Keratinocyte (primary cell): ENCODE results near the gene KCNQ4. TPM values are rescaled to one million over a fixed set of nuclear protein-coding genes. Genes with fewer than 3 reads are reported as not detected.

Experiments
- DNase-seq: peaks from one replicate; pipeline ENCODE4 v3.0.0-alpha.2; 2011; ENCODE audit warnings: low read depth, missing footprints, low spot score
- FAIRE-seq: peaks from 2 replicates; lab custom pipeline; 2011; peaks lifted over from hg19 to GRCh38; lab: Jason Lieb, UNC
- H2AFZ ChIP-seq: 2 replicates; pipeline ENCODE4 v1.6.0; 2012; ENCODE audit warnings: low read length, control low read depth, inconsistent platforms; ENCODE audit not compliant: control insufficient read depth
- H3K27ac ChIP-seq: 2 replicates; pipeline ENCODE4 v1.5.1; 2011; ENCODE audit warnings: low read length; ENCODE audit not compliant: control insufficient read depth, insufficient read depth
- H3K27me3 ChIP-seq: 3 replicates; pipeline ENCODE4 v1.6.0; 2011; ENCODE audit warnings: low read length; ENCODE audit not compliant: control insufficient read depth, insufficient read depth; ENCODE audit errors: extremely low read depth
- H3K36me3 ChIP-seq, 2 experiments: 2 replicates in 1 of 2; 3 replicates in 1 of 2; pipeline ENCODE4 v1.5.1; 2011; ENCODE audit warnings: low read length in 2 of 2, mild to moderate bottlenecking in 1 of 2; ENCODE audit not compliant: control insufficient read depth in 2 of 2, insufficient read depth in 2 of 2; ENCODE audit errors: extremely low read depth in 1 of 2
- H3K4me1 ChIP-seq: 3 replicates; pipeline ENCODE4 v1.5.1; 2011; ENCODE audit warnings: low read length; ENCODE audit not compliant: control insufficient read depth, insufficient read depth; ENCODE audit errors: extremely low read depth
- H3K4me2 ChIP-seq: 3 replicates; pipeline ENCODE4 v1.6.0; 2011; ENCODE audit warnings: low read depth, low read length; ENCODE audit not compliant: control insufficient read depth, insufficient read depth; ENCODE audit errors: extremely low read depth
- H3K4me3 ChIP-seq, 3 experiments: fragments of 200-600 bp in 1 of 3; sonication (generic) in 1 of 3; 2 replicates in 2 of 3; 3 replicates in 1 of 3; pipeline ENCODE4 v1.5.1; 2011 to 2016; ENCODE audit warnings: low read length in 3 of 3, mild to moderate bottlenecking in 3 of 3, control low read depth in 2 of 3, inconsistent platforms in 1 of 3, low read depth in 1 of 3, mixed read lengths in 1 of 3, mixed run types in 1 of 3, moderate library complexity in 1 of 3; ENCODE audit not compliant: control insufficient read depth in 2 of 3, insufficient read depth in 2 of 3; ENCODE audit errors: extremely low read depth in 1 of 3
- H3K79me2 ChIP-seq: 2 replicates; pipeline ENCODE4 v1.6.0; 2012; ENCODE audit warnings: low read length; ENCODE audit not compliant: control insufficient read depth, insufficient read depth
- H3K9ac ChIP-seq: 3 replicates; pipeline ENCODE4 v1.6.0; 2011; ENCODE audit warnings: low read length; ENCODE audit not compliant: control insufficient read depth, insufficient read depth; ENCODE audit errors: extremely low read depth
- H3K9me1 ChIP-seq: 3 replicates; pipeline ENCODE4 v1.6.0; 2011; ENCODE audit warnings: low read length; ENCODE audit not compliant: control insufficient read depth, insufficient read depth; ENCODE audit errors: extremely low read depth
- H3K9me3 ChIP-seq: 2 replicates; pipeline ENCODE4 v1.5.1; 2012; ENCODE audit warnings: low read depth, low read length; ENCODE audit not compliant: control insufficient read depth
- H4K20me1 ChIP-seq: 3 replicates; pipeline ENCODE4 v1.6.0; 2011; ENCODE audit warnings: low read length; ENCODE audit not compliant: control insufficient read depth, insufficient read depth; ENCODE audit errors: extremely low read depth
- EZH2 ChIP-seq: IDR thresholded peaks from one replicate; pipeline ENCODE4 v1.6.1; 2012; ENCODE audit warnings: inconsistent platforms, mild to moderate bottlenecking, low read length, moderate library complexity
- dilution Hi-C: fragments of 300-500 bp; cut with MboI; formaldehyde crosslinking; loops from one replicate; pipeline ENCODE4 v1.7.0; 2020; ENCODE audit warnings: low sequenced_read_pairs; ENCODE audit not compliant: extremely low pct_ligation_motif_present
- polyA plus RNA-seq, 5 experiments: library from polyadenylated mRNA; depleted of rRNA in 3 of 5; stranded (reverse) in 3 of 5; stranded (forward) in 1 of 5; unstranded in 1 of 5; fragments of >200 nt; gene quantifications; 1 replicate in 1 of 5; 2 replicates in 3 of 5; 3 replicates in 1 of 5; pipeline versions ENCODE4 v1.2.1 to v1.2.3, GENCODE V29; 2011 to 2012; ENCODE audit warnings: missing spikeins in 2 of 5, low read depth in 1 of 5, low replicate concordance in 1 of 5
- TF ChIP-seq, protein P1 (sequence below), 3 experiments: IDR thresholded peaks in 1 of 3; conservative IDR thresholded peaks in 1 of 3; optimal IDR thresholded peaks in 1 of 3; 2 replicates in 2 of 3; 3 replicates in 1 of 3; pipeline versions ENCODE3 to v1.5.1; 2011; ENCODE audit warnings: low read length in 3 of 3, mild to moderate bottlenecking in 3 of 3, moderate library complexity in 2 of 3, control low read depth in 1 of 3, inconsistent platforms in 1 of 3; ENCODE audit not compliant: insufficient read depth in 2 of 3; ENCODE audit errors: extremely low read depth in 1 of 3

KCNQ4 gene
- polyA plus RNA-seq, 1 donor (not counting 4 experiments of a cell fraction or from before 2014, with no cell fraction given) = not detected

GRCh38 chr1:40836283-40836682 lies 52.7 kb downstream of the KCNQ4 start:
- H4K20me1 ChIP-seq = no peaks in the 10 kb centered on the region

DNA sequence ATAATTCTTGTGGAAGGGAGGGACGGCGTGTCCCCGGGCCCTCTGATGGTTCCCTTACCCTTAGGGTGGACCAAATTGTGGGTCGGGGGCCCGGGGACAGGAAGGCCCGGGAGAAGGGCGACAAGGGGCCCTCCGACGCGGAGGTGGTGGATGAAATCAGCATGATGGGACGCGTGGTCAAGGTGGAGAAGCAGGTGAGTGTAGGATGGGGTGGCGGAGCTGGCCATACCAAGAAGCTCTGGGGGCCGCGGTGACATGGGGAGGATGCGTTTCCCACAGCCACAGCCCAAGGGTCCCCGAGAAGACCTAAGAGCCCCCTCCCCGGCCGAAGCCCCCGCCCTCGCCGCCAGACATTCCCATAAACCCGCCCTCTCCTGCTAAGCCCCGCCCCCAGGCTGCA lies 54.0 kb downstream of the KCNQ4 start:
- Histone ChIP-seq H3K27ac (no peak overlapping the region), H3K4me3 (no peak overlapping the region), H4K20me1 (no peaks in the 10 kb centered on the region), H3K9me1 (no peaks in the 10 kb centered on the region), H3K9me3 (no peaks in the 10 kb centered on the region), H3K36me3 (no peaks in the 10 kb centered on the region), H3K79me2 (no peaks in the 10 kb centered on the region), H3K4me2 (no peak overlapping the region), H2AFZ (no peak overlapping the region), H3K27me3 (peaks cover 11% of the 10 kb centered on the region), H3K9ac (no peak overlapping the region), H3K4me1 (no peaks in the 10 kb centered on the region)
- no peak for TF ChIP-seq EZH2
- TF ChIP-seq, protein P1, sequence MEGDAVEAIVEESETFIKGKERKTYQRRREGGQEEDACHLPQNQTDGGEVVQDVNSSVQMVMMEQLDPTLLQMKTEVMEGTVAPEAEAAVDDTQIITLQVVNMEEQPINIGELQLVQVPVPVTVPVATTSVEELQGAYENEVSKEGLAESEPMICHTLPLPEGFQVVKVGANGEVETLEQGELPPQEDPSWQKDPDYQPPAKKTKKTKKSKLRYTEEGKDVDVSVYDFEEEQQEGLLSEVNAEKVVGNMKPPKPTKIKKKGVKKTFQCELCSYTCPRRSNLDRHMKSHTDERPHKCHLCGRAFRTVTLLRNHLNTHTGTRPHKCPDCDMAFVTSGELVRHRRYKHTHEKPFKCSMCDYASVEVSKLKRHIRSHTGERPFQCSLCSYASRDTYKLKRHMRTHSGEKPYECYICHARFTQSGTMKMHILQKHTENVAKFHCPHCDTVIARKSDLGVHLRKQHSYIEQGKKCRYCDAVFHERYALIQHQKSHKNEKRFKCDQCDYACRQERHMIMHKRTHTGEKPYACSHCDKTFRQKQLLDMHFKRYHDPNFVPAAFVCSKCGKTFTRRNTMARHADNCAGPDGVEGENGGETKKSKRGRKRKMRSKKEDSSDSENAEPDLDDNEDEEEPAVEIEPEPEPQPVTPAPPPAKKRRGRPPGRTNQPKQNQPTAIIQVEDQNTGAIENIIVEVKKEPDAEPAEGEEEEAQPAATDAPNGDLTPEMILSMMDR (optimal IDR thresholded peaks at IDR 0.05 in 1 of 3, IDR thresholded peaks at IDR 0.05 in 1 of 3, conservative IDR thresholded peaks at IDR 0.05 in 1 of 3; ENCODE audit: extremely low read depth in 1 of 3, insufficient read depth in 2 of 3, low read length in 3 of 3) = no peak
- FAIRE-seq (no peak), DNase-seq (no peak)
- dilution Hi-C loops = no loop called here

More at GRCh38 chr1:40836283-40836682, 52.7 kb downstream of the KCNQ4 start:
- Histone ChIP-seq H3K9me3 (no peaks in the 10 kb centered on the region), H3K4me3 (no peak overlapping the region), H3K27me3 (peaks cover 11% of the 10 kb centered on the region), H3K27ac (no peak overlapping the region), H3K79me2 (no peaks in the 10 kb centered on the region), H3K9me1 (no peaks in the 10 kb centered on the region), H3K9ac (no peak overlapping the region), H3K4me2 (no peak overlapping the region), H3K4me1 (no peaks in the 10 kb centered on the region), H3K36me3 (no peaks in the 10 kb centered on the region), H2AFZ (no peak overlapping the region)
- FAIRE-seq (no peak), DNase-seq (no peak)
- TF ChIP-seq, protein P1 (optimal IDR thresholded peaks at IDR 0.05 in 1 of 3, IDR thresholded peaks at IDR 0.05 in 1 of 3, conservative IDR thresholded peaks at IDR 0.05 in 1 of 3; ENCODE audit: extremely low read depth in 1 of 3, insufficient read depth in 2 of 3, low read length in 3 of 3) = no peak
- TF ChIP-seq EZH2 = no peak
- dilution Hi-C loops = no loop called here
